AG10803 (cell line): Measurements from ENCODE around the gene DLGAP5.

ENCODE experiments used
- DNase-seq: peaks from one replicate; pipeline ENCODE4 v3.0.0; 2010; ENCODE audit warnings: low read depth
- H3K4me3 ChIP-seq: 2 replicates; pipeline ENCODE4 v1.5.1; 2011; ENCODE audit warnings: mild to moderate bottlenecking, low read length, control low read depth
- TF ChIP-seq, protein P1 (sequence below): conservative IDR thresholded peaks from 2 replicates; pipeline ENCODE4 v1.5.1; 2011; ENCODE audit warnings: mild to moderate bottlenecking, low read length, control low read depth, inconsistent platforms

DLGAP5 gene

DNA sequence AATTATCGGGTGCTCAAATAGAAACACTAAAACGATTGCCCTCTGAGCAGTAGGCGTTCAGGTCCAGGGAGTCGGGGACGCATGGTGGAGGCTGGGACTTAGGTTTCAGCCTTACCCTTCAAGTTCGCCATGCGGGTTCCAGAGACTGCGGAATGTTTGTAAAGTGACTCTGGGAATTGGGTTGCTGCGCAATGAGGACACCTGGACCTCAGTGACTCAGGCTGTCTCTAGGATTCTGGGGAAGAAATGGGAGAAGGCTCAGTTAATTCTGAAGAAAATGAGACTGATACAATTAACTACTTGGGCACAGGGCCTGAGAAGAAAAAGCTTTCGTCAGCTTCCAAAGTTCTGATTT lies 61.2 kb downstream of the DLGAP5 start:
- peak overlapping the region; percentile 71 for H3K4me3 ChIP-seq
- TF ChIP-seq, protein P1, sequence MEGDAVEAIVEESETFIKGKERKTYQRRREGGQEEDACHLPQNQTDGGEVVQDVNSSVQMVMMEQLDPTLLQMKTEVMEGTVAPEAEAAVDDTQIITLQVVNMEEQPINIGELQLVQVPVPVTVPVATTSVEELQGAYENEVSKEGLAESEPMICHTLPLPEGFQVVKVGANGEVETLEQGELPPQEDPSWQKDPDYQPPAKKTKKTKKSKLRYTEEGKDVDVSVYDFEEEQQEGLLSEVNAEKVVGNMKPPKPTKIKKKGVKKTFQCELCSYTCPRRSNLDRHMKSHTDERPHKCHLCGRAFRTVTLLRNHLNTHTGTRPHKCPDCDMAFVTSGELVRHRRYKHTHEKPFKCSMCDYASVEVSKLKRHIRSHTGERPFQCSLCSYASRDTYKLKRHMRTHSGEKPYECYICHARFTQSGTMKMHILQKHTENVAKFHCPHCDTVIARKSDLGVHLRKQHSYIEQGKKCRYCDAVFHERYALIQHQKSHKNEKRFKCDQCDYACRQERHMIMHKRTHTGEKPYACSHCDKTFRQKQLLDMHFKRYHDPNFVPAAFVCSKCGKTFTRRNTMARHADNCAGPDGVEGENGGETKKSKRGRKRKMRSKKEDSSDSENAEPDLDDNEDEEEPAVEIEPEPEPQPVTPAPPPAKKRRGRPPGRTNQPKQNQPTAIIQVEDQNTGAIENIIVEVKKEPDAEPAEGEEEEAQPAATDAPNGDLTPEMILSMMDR: no peak
- DNase-seq: peak; percentile 43

DNA sequence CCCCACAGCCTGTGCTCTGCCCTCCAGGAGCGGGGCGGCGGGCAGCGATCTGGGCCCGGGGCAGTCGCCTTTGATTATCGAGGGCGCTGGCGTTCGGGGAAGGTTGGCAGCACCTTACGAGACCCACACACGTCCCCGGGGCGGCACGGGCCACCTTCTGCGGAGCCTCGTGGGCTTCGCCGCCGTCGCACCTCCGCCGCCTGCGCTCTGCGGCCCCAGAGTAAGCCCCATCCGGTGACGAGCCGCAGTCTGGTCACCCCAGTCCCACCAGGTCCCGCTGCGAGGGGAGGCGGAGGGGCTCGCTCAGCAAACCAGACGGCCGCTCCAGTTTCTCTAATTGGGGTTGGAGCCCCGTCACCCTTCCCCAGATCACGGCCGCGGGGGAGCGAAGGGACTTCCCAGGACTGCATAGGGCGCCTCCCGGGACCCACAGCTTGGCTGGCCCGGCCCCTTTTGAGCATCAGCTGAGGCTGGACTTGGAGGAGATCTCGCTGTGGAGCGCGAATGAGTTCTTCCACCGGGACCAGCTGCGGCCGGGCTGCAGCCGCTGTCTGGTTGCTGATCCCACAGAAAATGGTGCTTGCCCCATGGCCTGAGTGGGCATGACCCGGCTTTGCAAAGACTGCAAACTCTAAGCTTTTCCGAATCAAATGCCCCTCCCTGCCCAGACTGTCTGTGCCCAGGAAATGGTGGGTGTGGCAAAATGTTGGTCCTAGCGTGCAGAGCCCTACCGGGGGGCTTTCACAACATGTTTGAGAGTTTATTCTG lies 61.8 kb downstream of the DLGAP5 start:
- TF ChIP-seq, protein P1: no peak
- peak overlapping the region; percentile 71 for H3K4me3 ChIP-seq
- DNase-seq: peak; percentile 71

DNA sequence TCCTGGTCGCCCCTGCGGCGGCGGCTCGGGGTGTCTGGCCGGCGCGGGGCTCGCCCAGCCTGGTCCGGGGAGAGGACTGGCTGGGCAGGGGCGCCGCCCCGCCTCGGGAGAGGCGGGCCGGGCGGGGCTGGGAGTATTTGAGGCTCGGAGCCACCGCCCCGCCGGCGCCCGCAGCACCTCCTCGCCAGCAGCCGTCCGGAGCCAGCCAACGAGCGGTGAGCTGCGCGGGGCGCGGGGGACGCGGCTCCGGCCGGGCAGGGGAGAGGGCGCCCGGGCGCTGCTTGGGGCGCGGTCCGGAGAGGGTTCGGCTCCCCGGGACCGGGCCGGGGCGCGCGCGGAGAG lies 62.3 kb downstream of the DLGAP5 start, which contains the start of gene LGALS3:
Gene LGALS3 (plus strand): TSS at position 167 of the 342 bp plus-strand sequence. CDS start 8,122 bp downstream, outside the sequence.
- TF ChIP-seq, protein P1: no peak
- H3K4me3 ChIP-seq: peak within 1 kb of the TSS; percentile 71
- DNase-seq: peak; percentile 64

DNA sequence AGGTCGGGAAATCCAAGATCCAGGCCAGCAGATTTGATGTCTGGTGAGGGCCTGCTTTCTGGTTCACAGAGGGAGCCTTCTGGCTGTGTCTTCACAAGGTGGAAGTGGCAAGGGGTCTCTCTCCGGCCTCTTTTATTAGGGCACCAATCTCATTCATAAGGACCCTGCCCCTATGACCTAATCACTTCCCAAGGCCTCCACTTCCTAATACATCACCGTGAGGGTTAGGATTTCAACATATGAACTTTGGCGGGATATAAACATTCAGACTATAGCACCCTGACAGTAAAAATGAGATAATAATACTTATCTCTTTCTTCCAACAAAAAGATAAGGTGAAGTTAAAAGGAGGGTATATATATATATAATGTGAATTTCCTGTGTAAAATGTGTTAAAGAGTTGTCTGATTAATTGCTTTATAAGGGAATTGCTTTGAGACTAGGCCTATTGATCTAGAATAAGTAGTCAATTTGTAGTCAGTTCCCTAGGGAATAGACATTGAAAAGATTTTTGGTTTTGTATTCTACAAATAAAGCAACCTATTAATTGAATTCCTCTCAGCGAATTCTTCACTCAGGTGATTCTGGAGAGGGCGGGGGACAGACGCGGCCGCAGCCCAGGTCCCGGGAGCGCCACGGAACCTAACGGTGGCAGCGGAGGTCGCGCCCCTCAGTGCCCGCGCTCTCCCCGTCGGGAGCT lies 62.8 kb downstream of the DLGAP5 start:
- TF ChIP-seq, protein P1: no peak
- peak overlapping the region; percentile 71 for H3K4me3 ChIP-seq
- no peak for DNase-seq

DNA sequence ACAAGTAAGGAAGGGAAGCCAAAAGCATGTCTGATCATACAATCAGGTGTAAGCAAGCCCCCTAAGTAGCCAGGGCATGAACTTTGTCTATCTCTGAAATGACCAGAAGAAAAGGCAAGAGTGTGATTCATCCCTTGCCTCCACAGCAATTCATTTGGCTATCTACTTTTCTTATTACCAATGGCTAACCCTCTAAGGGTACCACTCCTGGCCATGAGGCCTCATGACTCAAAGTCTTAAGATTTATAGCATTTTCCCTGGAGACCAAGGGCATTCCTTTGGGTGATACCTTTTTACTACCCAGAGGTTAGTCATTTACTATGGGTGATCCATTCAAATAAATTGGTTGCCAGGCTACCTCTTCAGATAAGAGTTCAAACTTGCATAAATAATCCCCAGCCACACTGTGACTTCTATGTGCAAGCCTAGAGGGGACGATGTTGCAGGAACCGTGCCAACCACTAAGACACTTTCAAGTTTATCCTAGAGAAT lies 63.9 kb downstream of the DLGAP5 start:
- H3K4me3 ChIP-seq: no peak overlapping the region
- no peak for DNase-seq
- TF ChIP-seq, protein P1: no peak

DNA sequence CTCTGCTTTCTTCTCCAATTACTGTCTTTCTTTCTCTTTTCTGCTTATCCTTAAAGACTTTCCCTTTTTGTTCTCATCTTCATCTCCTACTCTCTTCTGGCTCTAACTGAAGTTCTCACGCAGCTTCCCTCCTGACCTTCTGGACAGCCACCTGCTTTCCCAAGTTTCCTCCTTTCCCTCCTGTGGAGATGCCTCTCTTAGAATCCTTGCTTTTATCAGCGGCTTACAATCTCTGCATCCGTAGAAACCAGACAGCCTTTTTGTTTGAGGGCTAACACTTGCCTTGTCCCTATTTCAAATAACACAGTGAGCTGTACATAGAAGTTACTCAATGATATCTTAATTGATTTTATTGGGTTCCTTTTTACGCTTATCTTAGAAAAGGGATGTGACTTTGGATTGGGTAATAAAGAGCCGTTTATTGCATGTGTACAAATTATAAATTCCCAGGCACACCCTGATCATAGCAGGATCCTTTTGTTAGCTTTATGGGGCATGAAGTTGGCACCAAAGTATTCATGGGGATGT lies 64.4 kb downstream of the DLGAP5 start:
- DNase-seq: no peak
- H3K4me3 ChIP-seq: no peak overlapping the region
- TF ChIP-seq, protein P1: no peak

DNA sequence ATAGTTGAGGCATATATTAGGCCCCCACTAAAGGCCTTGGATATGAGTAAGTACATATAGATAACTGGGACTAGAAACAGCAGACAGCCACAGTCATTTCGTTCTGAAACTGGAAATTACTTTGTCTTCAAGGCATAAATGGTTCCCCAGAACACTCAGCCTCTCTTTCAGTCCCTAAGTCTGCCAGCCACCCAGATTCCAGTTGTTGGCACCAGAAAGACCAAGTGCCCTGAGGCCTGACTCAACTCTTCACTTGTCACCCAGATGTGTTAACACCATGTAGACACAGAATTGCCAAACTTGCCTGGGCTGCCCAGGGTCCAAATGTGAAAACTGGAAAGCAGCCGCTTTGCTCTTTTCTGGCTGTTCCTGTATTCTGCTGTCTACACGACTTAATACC lies 65.4 kb downstream of the DLGAP5 start:
- H3K4me3 ChIP-seq: no peak overlapping the region
- TF ChIP-seq, protein P1: no peak
- DNase-seq: no peak
